H1 (cell line): ENCODE results near the gene C3orf20.

ENCODE experiments used
- EZH2 ChIP-seq: fragments of 200-600 bp; sonication (generic); IDR thresholded peaks from 2 replicates; pipeline ENCODE4 v1.7.1; 2012; ENCODE audit warnings: low read depth, mild to moderate bottlenecking, moderate library complexity, low read length, inconsistent platforms; ENCODE audit not compliant: severe bottlenecking
- POLR2A ChIP-seq, 2 experiments: IDR thresholded peaks; 1 replicate in 1 of 2; 2 replicates in 1 of 2; pipeline ENCODE4 v1.6.1; 2011; ENCODE audit warnings: low read depth in 2 of 2, low read length in 2 of 2, mild to moderate bottlenecking in 2 of 2; ENCODE audit errors: control extremely low read depth in 1 of 2
- RAD21 ChIP-seq, 2 experiments: IDR thresholded peaks in 1 of 2; conservative IDR thresholded peaks in 1 of 2; 2 replicates each; pipeline ENCODE4 v1.6.1; 2011; ENCODE audit warnings: low read depth in 2 of 2, low read length in 2 of 2, improper control_type of control experiment in 1 of 2, inconsistent platforms in 1 of 2, mild to moderate bottlenecking in 1 of 2, moderate library complexity in 1 of 2
- TAF1 ChIP-seq: IDR thresholded peaks from 2 replicates; pipeline ENCODE4 v1.6.1; 2011; ENCODE audit warnings: mild to moderate bottlenecking, low read depth, low read length
- YY1 ChIP-seq: IDR thresholded peaks from 2 replicates; pipeline ENCODE4 v1.6.1; 2011; ENCODE audit warnings: low read depth, mild to moderate bottlenecking, low read length
- TF ChIP-seq, protein P1 (sequence below), 3 experiments: IDR thresholded peaks; 1 replicate in 2 of 3; 2 replicates in 1 of 3; pipeline versions ENCODE4 v1.5.1 to v1.6.1; 2011; ENCODE audit warnings: low read length in 3 of 3, mild to moderate bottlenecking in 3 of 3, inconsistent platforms in 2 of 3, low read depth in 1 of 3, moderate library complexity in 1 of 3; ENCODE audit not compliant: insufficient read depth in 1 of 3; ENCODE audit errors: control extremely low read depth in 1 of 3
- TF ChIP-seq, protein P2 (sequence below): IDR thresholded peaks from 2 replicates; pipeline ENCODE4 v1.6.1; 2012; ENCODE audit warnings: inconsistent platforms
- TF ChIP-seq, protein P3 (sequence below): IDR thresholded peaks from 2 replicates; pipeline ENCODE4 v1.6.1; 2012; ENCODE audit warnings: low read length, inconsistent platforms

DNA sequence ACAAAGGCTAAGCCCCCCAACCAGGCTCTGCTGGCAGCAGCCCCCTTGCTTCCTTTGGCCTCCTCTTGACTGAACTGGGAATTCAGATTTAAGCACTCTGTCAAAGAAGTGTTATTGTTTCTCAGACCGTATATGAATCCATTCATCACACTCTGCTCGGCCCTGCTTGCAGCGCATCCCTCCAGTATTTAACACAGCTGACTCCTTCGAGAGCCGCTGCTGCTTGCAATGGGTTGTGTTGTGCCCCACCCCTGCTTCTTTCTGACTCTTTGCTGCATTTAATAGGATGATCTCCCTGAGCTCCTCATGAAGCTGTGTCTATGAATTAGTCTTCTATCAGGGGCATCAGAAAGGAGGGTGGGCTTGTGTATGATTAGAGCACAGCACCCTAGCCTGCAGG lies 31.2 kb downstream of the C3orf20 start:
- no peak for TF ChIP-seq TAF1
- TF ChIP-seq, protein P1, sequence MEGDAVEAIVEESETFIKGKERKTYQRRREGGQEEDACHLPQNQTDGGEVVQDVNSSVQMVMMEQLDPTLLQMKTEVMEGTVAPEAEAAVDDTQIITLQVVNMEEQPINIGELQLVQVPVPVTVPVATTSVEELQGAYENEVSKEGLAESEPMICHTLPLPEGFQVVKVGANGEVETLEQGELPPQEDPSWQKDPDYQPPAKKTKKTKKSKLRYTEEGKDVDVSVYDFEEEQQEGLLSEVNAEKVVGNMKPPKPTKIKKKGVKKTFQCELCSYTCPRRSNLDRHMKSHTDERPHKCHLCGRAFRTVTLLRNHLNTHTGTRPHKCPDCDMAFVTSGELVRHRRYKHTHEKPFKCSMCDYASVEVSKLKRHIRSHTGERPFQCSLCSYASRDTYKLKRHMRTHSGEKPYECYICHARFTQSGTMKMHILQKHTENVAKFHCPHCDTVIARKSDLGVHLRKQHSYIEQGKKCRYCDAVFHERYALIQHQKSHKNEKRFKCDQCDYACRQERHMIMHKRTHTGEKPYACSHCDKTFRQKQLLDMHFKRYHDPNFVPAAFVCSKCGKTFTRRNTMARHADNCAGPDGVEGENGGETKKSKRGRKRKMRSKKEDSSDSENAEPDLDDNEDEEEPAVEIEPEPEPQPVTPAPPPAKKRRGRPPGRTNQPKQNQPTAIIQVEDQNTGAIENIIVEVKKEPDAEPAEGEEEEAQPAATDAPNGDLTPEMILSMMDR (IDR thresholded peaks at IDR 0.05; ENCODE audit: control extremely low read depth in 1 of 3, insufficient read depth in 1 of 3, low read depth in 1 of 3, low read length in 3 of 3): no peak
- TF ChIP-seq YY1: no peak
- no peak for TF ChIP-seq POLR2A (IDR thresholded peaks at IDR 0.05; ENCODE audit: control extremely low read depth in 1 of 2, low read depth in 2 of 2, low read length in 2 of 2)
- TF ChIP-seq, protein P2, sequence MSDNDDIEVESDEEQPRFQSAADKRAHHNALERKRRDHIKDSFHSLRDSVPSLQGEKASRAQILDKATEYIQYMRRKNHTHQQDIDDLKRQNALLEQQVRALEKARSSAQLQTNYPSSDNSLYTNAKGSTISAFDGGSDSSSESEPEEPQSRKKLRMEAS: no peak
- TF ChIP-seq EZH2: no peak
- no peak for TF ChIP-seq RAD21 (IDR thresholded peaks at IDR 0.05 in 1 of 2, conservative IDR thresholded peaks at IDR 0.05 in 1 of 2; ENCODE audit: low read depth in 2 of 2, low read length in 2 of 2)
- TF ChIP-seq, protein P3, sequence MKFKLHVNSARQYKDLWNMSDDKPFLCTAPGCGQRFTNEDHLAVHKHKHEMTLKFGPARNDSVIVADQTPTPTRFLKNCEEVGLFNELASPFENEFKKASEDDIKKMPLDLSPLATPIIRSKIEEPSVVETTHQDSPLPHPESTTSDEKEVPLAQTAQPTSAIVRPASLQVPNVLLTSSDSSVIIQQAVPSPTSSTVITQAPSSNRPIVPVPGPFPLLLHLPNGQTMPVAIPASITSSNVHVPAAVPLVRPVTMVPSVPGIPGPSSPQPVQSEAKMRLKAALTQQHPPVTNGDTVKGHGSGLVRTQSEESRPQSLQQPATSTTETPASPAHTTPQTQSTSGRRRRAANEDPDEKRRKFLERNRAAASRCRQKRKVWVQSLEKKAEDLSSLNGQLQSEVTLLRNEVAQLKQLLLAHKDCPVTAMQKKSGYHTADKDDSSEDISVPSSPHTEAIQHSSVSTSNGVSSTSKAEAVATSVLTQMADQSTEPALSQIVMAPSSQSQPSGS: no peak
